WERI-Rb-1 (cell line): ENCODE data around the gene KLHL2.
"Not testable (repeated sequence)": the region's sequence is repeated elsewhere in the genome, so short reads cannot be mapped to it uniquely, and the experiment has no call there.

Source experiments
- DNase-seq: peaks from one replicate; pipeline ENCODE4 v3.0.0-alpha.2; 2020
- H3K27ac ChIP-seq: fragments of 250-450 bp; sonication (Bioruptor Pico); 2 replicates; pipeline ENCODE4 v1.5.1; 2020; ENCODE audit warnings: mild to moderate bottlenecking, moderate library complexity
- H3K27me3 ChIP-seq: fragments of 250-450 bp; sonication (Bioruptor Pico); 2 replicates; pipeline ENCODE4 v1.5.1; 2021; ENCODE audit warnings: mild to moderate bottlenecking, low read depth, moderate library complexity; ENCODE audit not compliant: insufficient read depth, severe bottlenecking
- H3K36me3 ChIP-seq: fragments of 250-450 bp; sonication (Bioruptor Pico); 2 replicates; pipeline ENCODE4 v1.5.1; 2020; ENCODE audit warnings: mild to moderate bottlenecking, moderate library complexity
- H3K4me3 ChIP-seq: 2 replicates; pipeline ENCODE4 v1.5.1; 2011; ENCODE audit warnings: low read depth, mild to moderate bottlenecking, control low read depth, low read length
- H3K9me3 ChIP-seq: fragments of 250-450 bp; sonication (Bioruptor Pico); 2 replicates; pipeline ENCODE4 v1.5.1; 2021; ENCODE audit warnings: mild to moderate bottlenecking, moderate library complexity; ENCODE audit not compliant: severe bottlenecking
- CTCF ChIP-seq: IDR thresholded peaks from 2 replicates; pipeline ENCODE4 v1.5.1; 2011; ENCODE audit warnings: low read depth, mild to moderate bottlenecking, control low read depth, inconsistent platforms, low read length

KLHL2 gene

GRCh38 chr4:165331823-165332222 is 124.5 kb downstream of the KLHL2 start:
- Histone ChIP-seq H3K27ac (no peak overlapping the region), H3K27me3 (no peaks in the 10 kb centered on the region), H3K4me3 (no peak overlapping the region), H3K9me3 (no peaks in the 10 kb centered on the region), H3K36me3 (peaks cover 64% of the 10 kb centered on the region)
- DNase-seq: no peak
- no peak for TF ChIP-seq CTCF

GRCh38 chr4:165332502-165332901 is 125.1 kb downstream of the KLHL2 start:
- H3K4me3 ChIP-seq: no peak overlapping the region
- TF ChIP-seq CTCF: no peak
- DNase-seq: no peak
- H3K27ac ChIP-seq: no peak overlapping the region
- no peaks in the 10 kb centered on the region for H3K9me3 ChIP-seq
- H3K27me3 ChIP-seq: no peaks in the 10 kb centered on the region
- H3K36me3 ChIP-seq: peaks cover 71% of the 10 kb centered on the region

GRCh38 chr4:165335163-165335703 is 127.9 kb downstream of the KLHL2 start:
- Histone ChIP-seq H3K9me3 (no peaks in the 10 kb centered on the region), H3K4me3 (no peak overlapping the region), H3K27me3 (no peaks in the 10 kb centered on the region), H3K27ac (no peak overlapping the region), H3K36me3 (peaks cover 85% of the 10 kb centered on the region)
- no peak for TF ChIP-seq CTCF
- DNase-seq: no peak

- H3K9me3 ChIP-seq: no peaks in the 10 kb centered on the region
- peaks cover 86% of the 10 kb centered on the region for H3K36me3 ChIP-seq
- no peaks in the 10 kb centered on the region for H3K27me3 ChIP-seq
- no peak overlapping the region for H3K27ac ChIP-seq
- H3K4me3 ChIP-seq: no peak overlapping the region
- no peak for TF ChIP-seq CTCF
- DNase-seq: no peak
These were observed 129.4 kb downstream of the KLHL2 start for GRCh38 chr4:165336743-165337142.

- H3K36me3 ChIP-seq: peaks cover 53% of the 10 kb centered on the region
These were observed 135.0 kb downstream of the KLHL2 start for GRCh38 chr4:165342340-165342739.

GRCh38 chr4:165343353-165344191 is 136.2 kb downstream of the KLHL2 start:
- H3K9me3 ChIP-seq: no peaks in the 10 kb centered on the region
- peak; percentile 53 for TF ChIP-seq CTCF
- peaks cover 44% of the 10 kb centered on the region for H3K36me3 ChIP-seq
- no peak for DNase-seq
- H3K27me3 ChIP-seq: no peaks in the 10 kb centered on the region
- no peak overlapping the region for H3K4me3 ChIP-seq
- H3K27ac ChIP-seq: no peak overlapping the region

More at GRCh38 chr4:165342340-165342739, 135.0 kb downstream of the KLHL2 start:
- not testable (repeated sequence) for H3K4me3 ChIP-seq, H3K27ac ChIP-seq, DNase-seq, H3K27me3 ChIP-seq, H3K9me3 ChIP-seq
